Measurements from ENCODE around the gene TEAD4.
"Not testable (repeated sequence)": the region's sequence is repeated elsewhere in the genome, so short reads cannot be mapped to it uniquely, and the experiment has no call there.

Gene TEAD4

GRCh38 chr12:3054374-3054773, 95.2 kb downstream of the TEAD4 start:
- no peak for DNase-seq

DNA sequence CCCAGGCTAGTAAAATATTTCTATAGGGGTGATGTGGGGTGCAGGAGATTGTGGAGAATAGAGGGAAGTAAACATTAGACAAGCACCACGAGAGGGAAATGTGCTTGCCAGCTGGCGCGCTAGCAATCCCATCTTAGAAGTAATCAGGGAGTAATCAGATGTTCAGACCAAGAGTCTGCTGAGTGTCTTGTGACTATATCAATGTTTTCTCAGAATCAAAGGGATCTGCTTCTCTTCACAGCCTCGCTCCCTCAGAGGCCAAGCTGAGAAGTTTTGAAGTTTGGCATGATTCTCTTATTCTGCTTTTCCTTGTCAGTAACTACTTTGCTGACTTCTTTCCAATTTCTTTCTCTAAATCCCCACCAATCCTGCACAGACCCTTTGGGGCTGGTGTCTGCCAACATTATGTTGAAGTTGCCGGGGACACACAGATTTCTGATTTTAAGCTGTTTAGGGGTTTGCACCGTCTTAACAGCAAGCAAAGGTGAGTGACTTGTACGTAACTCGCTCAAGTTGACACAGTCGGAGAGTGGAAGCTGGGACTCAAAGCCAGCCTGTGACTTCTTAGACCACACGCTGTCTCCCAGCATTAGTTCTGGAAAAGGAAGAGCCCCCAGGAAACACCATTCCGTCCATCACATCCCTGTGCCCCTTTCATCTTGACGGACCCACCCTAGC, 96.0 kb downstream of the TEAD4 start:
- DNase-seq: no peak

DNA sequence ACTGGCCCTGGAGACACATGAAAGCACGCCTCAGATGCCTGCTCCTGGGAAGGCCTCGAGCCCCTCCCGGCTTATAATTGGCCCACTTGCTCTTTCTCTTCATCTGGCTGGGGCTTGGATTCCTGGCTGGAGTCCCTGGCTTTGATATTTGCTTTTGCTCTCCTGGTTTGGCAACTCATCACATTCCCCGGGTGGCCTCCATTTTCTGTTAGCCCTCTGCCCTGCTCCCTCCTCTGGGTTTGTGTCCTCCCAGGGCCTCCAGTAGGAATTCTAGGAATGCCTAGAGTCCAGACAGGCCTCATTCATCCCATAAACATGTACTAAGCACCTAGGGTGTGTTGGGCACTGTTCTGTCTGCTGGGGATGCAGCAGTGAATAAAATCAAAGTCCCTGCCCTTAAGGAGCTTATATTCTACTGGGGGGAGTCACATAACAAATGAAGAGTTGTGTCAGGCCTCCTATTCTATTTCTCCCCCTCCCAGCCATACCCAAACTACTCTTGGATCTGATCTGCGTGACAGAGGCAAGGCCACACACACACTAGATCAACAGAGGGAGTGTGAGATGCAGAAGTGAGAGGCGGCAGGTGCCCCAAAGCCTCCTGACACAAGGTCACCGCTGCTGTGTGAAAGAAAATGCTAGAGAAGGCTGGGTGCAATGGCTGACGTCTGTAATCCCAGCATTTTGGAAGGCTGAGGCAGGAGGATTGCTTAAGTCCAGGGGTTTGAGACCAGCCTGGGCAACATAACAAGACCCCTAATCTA, 96.7 kb downstream of the TEAD4 start:
- no peak for DNase-seq

DNA sequence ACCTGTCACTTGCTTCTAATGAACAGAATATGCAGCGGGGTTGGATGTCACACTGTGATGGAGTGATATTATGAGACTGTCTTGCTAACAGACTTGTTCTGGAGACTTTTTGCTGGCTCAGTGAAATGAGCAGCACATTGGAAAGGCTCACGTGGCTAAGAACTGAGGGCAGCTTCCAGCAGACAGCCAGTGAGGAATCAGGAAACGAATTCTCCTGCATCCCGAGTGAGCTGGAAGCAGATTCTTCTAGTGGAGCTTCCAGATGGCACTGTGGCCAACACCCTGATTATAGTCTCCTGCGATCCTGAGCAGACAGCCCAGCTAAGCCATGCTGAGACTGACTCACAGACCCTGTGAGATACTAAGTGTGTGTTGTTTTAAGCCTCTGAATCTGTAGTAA, 101.9 kb downstream of the TEAD4 start:
- DNase-seq: no peak

GRCh38 chr12:3061501-3062215, 102.5 kb downstream of the TEAD4 start:
- no peak for DNase-seq

DNA sequence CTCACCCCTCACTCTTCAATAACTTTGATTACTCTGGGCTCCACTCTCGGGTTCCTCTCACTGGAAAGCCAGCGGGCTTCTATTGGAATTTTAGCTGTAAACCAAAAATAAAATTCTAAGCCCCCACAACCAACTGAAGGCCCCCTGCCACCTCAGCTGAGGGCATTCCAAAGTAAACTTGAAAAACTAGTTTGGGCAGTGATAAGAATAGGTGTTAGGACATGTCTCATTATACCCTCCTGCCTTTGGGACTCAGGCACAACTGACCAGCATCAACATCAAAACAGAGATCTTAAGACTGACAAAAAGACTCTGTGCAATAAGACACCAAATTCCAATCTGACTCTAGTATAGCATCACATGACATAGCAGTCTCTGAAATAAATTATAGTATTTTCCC, 106.1 kb downstream of the TEAD4 start:
- no peak for DNase-seq

GRCh38 chr12:3065846-3066245, 106.6 kb downstream of the TEAD4 start:
- DNase-seq: not testable (repeated sequence)

GRCh38 chr12:3069714-3070113, 110.5 kb downstream of the TEAD4 start:
- no peak for DNase-seq

GRCh38 chr12:3071107-3071506, 111.9 kb downstream of the TEAD4 start:
- DNase-seq: no peak

- no peak for DNase-seq
These were observed 112.5 kb downstream of the TEAD4 start for GRCh38 chr12:3071710-3072109.

DNA sequence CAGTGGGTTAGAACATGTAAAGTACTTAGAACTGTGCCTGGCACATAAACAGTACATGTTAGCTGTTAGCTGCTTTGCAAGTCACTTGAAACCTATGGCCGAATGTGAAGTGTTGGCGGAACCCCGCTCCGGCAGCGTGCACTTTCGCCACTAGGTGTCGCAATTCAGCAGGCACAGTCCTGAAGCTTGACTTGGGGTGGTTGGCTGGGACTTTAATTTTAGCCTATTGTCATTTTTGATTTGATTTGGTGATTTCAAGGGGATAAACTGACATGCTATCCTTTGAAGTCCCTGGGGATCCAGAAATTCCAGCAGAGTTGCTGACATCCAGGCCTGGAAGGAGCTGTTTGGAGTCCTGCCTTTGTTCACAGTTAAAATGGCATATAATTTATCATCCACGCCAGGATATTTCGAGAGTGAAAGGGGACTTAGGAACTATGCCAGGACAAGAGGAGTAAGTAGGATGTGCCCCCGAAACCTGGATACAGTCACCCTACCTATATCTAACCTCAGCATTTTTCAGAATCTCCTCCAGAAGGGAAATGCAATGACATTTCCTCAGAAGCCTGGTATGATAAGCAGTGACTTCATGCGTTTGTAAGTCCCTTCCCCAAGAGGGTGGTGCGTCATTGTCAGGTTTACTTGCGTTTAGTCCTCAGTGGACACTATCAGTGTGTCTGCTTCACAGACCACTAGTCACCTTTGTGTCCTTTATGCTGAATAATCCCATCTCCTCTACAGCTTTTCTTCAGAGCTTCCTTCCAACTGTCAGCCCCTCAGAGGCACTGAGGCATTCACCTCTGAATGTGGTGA, 114.4 kb downstream of the TEAD4 start:
- peak; percentile 87 for DNase-seq

DNA sequence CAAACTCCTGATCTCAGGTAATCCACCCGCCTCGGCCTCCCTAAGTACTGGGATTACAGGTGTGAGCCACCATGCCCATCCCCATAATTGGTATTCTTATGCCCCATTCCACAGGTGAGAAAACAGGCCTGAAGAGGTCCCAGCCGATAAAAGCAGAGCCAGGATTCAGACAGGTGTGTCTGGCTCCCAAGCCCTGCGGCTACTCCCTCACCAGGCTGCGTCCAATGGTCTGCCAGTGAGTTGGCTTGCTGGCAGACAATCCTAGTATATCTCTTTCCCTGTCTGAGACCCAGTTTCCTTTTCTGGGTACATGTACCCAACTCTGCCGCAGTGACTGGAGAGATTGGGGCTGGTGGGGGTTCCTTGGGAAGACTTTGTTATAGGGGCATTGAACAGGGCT, 116.1 kb downstream of the TEAD4 start:
- no peak for DNase-seq

DNA sequence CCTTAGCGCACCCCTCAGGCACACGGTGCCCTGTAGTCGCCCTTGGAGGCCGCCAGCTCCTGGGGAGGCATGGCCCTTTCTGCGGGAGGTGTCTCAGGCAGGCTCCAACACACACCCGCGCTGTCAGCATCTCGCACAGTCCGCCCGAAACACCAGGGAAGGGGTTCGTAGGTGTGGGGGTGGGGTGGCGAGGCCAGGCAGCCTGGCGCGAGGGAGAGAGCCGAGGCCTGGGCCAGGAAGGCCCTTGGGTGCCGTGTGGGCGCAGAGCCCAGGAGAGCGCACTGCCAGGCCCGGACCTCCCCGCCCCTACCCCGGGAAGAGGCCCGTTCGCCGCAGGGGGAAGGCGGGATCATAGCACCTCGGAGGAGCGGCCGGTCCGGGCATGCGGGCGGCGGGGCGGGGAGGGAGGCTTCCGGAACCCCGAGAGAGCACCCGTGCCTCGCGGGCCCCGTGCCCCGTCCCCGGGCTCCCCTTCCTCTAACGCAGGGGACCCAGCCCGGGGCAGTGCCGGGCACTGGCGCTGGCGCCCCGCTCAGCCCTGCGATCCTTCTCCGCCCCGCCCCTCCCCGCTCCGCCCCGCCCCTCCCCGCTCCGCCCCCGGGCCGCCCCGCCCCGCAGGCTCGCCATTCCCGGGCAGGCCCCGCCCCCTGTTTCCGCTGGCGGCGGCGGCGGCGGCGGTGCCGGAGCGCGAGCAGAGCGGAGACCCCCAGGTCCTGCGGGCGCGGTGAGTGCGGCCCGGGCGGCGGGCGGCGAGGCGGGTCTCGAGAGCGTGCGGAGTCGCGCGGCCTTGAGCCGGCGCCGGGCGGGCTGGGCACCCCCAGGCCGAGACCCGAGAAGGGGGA, 117.8 kb downstream of the TEAD4 start, which contains the start of gene TSPAN9:
Gene TSPAN9, plus strand, starts transcription at position 650 of the 842 bp plus-strand sequence. CDS start 123,815 bp downstream, outside the sequence.
- peak; percentile 70 for DNase-seq

- DNase-seq: no peak
These were observed 118.4 kb downstream of the TEAD4 start for GRCh38 chr12:3077572-3078081.

GRCh38 chr12:3078086-3078820, 119.1 kb downstream of the TEAD4 start:
- no peak for DNase-seq

DNA sequence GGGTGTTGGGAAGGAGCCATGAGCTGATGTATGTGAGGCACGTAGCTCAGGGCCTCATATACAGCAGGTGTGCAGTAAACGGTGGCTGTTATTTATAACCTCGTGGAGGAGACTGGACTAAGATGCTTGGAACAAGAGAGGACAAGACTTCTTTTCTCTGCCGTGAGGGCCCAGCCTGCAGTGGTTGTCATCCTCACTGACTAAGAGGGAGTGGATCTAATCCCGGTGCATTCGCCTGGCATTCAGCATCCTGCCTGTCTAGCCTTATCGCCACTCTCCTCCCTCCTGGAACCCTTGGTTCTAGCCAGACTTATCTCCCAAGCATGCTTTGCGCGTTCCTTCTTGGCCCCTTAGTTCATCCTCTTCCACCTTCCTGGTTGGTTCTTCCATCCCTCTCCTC, 121.9 kb downstream of the TEAD4 start:
- DNase-seq: no peak

DNA sequence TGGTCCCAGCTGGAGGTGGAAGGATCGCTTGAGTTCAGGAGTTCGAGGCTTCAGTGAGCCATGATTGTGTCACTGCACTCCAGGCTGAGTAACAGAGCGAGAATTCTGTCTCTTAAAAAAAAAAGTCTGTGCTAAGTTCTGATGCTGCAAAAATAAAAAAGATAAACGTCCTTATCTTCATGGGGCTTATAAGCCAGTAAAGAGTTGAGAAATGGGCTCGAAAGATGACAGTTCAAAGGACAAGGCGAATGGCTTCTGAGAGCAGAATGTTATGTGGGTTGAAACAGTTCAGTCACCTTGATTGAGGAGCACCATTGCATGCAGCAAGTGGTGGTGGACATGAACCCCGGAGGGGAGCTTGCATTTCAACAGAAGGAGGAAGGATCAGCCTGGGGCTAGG, 122.7 kb downstream of the TEAD4 start:
- DNase-seq: no peak

- DNase-seq: no peak
These were observed 124.2 kb downstream of the TEAD4 start for GRCh38 chr12:3083241-3083920.

DNA sequence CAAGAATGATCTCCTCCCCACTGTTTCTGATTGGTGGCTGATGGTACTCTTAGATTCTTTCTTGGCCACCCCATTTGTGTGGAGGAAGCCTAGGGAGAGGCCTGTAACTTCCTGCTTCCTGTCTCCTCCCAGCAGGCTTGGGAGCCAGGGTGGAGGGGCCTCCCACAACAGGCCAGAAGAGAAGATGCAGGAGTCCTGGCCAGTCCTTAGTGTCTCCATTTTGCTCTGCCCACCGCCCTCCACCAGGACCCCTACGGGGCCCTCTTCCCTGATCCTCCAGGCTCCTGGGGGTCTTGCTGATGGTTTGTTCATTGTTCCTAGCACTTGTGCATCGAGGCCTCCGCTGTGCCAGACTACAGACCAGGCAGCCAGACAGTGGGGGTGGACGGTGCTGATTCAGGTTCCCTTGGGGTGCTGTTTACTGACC, 124.7 kb downstream of the TEAD4 start:
- no peak for DNase-seq

GRCh38 chr12:3084742-3085141, 125.5 kb downstream of the TEAD4 start:
- no peak for DNase-seq

Measured in suppressor macrophage treated with lipopolysaccharide for 4 hours (primary cell).